T47D (cell line): Measurements from ENCODE around the gene TMEM178B.
"Not testable (repeated sequence)": the region's sequence is repeated elsewhere in the genome, so short reads cannot be mapped to it uniquely, and the experiment has no call there.

Experiments
- DNase-seq, 2 experiments: peaks; one replicate each; pipeline versions ENCODE4 v3.0.0 to v3.0.0-alpha.2; 2011 to 2012; ENCODE audit warnings: low read depth in 1 of 2, low spot score in 1 of 2
- JUND ChIP-seq: IDR thresholded peaks from 2 replicates; pipeline ENCODE4 v1.6.1; 2012; ENCODE audit warnings: low read depth
- in situ Hi-C: cut with HindIII; loops from 2 replicates; pipeline ENCODE4 v1.10.0; 2016; ENCODE audit warnings: low sequenced_read_pairs, low pct_unique_long_range_greater_than_20kb

The TMEM178B gene

DNA sequence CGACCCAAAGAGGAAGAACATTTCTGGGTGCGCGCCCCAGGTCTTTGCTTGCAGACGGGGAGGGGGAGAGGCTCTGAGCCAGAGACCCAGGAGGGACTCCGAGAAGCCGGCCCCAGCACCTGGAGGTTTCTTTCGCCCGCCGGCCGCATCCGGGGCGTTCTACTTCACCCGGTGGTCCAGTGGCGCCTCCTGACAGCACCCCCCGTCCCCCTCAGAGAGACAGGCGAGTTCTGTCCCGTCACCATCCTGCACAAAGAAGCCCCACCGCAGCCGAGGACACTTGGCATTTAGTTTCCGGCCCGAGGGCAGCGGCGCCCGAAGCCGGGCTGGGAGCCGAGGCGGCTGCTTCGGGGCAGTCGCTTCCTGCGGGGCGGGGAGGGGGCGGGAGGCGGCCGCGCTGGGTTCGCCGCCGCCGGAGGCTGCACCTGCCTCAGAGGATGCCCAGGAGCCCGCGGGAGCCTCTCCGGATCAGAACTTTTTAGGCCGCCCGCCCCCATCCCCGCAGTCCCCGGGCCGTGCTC is at the start of gene TMEM178B:
TSS of gene TMEM178B (plus strand) at position 424 of the 521 bp plus-strand sequence.
- no peak for TF ChIP-seq JUND
- DNase-seq, result no peak
- in situ Hi-C loops, result no loop called here

GRCh38 chr7:141024668-141025067 is 49.2 kb upstream of the TMEM178B start:
- in situ Hi-C loops, result no loop called here
- no peak for TF ChIP-seq JUND
- no peak for DNase-seq

DNA sequence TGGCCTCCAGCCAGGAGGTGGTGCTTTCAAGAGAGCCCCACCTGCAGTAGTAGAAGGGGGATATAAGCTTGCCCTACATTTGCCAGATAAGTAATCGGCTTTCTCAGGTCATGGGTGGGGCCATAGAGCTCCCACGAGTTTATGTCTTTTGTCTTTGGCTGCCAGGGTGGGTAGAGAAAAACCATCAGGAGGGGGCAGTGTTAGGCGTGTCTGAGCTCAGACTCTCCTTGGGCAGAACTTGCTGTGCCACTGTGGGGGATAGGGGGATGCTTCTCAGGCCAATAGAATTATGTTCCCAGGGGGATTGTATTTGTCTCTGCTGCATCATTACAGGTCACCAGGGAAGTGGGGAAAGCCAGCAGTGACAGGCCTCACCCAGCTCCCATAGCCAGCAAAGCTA is 46.8 kb upstream of the TMEM178B start:
- in situ Hi-C loops, result no loop called here
- DNase-seq, result no peak
- no peak for TF ChIP-seq JUND

GRCh38 chr7:141028767-141029166 is 45.1 kb upstream of the TMEM178B start:
- no peak for TF ChIP-seq JUND
- no peak for DNase-seq
- in situ Hi-C loops, result no loop called here

DNA sequence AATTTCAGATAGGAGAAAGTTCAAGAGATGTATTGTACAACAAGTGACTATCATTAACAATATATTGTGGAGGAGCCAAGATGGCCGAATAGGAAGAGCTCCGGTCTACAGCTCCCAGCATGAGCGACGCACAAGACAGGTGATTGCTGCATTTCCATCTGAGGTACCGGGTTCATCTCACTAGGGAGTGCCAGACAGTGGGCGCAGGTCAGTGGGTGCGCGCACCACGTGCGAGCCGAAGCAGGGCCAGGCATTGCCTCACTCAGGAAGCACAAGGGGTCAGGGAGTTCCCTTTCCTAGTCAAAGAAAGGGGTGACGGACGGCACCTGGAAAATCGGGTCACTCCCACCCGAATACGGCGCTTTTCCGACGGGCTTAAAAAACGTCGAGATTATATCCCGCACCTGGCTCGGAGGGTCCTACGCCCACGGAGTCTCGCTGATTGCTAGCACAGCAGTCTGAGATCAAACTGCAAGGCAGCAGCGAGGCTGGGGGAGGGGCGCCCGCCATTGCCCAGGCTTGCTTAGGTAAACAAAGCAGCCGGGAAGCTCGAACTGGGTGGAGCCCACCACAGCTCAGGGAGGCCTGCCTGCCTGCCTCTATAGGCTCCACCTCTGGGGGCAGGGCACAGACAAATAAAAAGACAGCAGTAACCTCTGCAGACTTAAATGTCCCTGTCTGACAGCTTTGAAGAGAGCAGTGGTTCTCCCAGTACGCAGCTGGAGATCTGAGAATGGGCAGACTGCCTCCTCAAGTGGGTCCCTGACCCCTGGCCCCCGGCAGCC is 41.1 kb upstream of the TMEM178B start:
- DNase-seq, in situ Hi-C loops: not testable (repeated sequence)

DNA sequence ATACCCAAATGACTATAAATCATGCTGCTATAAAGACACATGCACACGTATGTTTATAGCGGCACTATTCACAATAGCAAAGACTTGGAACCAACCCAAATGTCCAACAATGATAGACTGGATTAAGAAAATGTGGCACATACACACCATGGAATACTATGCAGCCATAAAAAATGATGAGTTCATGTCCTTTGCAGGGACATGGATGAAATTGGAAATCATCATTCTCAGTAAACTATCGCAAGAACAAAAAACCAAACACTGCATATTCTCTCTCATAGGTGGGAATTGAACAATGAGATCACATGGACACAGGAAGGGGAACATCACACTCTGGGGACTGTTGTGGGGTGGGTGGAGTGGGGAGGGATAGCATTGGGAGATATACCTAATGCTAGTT is 35.8 kb upstream of the TMEM178B start:
- DNase-seq, in situ Hi-C loops: not testable (repeated sequence)

DNA sequence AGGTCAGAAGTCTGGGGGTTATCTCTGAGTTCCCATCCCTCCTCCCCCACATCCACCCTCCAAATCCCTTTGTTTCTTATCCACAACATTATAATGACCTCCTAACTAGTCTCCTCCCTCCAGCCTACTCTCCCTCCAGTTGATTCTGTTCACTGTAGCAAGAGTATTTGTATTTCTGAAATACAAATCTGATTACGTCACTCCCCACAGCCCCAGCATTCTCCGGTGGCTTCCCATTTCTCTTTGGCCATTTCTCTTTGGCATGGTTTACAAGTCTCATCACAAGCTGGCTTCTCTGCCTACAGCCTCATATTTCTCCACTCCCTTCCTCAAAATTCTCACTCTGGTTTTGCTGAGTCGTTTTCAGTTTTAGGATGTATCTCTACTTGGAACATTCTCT is 34.5 kb upstream of the TMEM178B start:
- TF ChIP-seq JUND, result no peak
- in situ Hi-C loops, result no loop called here
- peak in 1 of 2 experiments; percentile 7 for DNase-seq

DNA sequence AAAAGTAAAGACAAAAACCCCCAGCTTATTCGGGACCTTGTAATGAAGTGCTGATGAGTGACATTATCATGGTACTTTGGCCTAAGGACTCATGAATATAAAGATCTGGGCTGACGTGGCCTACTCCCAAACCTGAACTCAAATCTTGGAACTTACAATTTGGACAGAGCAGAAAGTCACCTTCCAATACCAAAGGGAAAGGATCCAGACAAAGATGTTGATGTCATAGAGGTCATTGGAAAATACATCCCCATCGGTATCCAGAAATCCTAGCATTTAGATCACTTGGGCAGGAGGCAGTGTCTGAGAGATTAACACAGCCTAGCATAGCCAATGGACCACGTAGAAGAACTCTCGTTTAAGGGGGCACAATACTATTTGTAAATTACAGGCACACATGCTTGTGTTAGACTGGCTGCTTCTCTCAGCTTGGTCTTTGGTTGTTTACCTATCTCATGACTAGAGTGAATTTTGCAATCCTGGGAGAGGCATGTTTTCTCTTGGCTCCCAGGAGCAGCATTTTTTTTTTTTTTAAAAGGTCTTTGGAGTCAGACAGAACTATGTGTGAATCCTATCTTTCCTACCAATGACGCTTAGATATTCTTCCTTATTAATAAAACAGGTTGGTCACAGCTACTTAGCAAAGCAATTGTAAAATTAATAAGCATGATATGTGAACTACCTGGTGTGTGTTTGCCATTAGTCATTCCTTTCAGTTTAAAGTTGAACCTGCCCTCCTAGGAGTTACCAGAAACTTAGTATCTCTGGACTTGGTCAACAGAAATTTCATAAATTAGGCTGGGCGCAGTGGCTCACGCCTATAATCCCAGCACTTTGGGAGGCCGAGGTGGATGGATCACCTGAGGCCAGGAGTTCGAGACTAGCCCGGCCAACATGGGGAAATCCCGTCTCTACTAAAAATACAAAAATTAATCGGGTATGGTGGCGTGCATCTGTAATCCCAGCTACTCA is 31.4 kb upstream of the TMEM178B start:
- no peak for TF ChIP-seq JUND
- DNase-seq, result peak in 1 of 2 experiments; percentile 6
- in situ Hi-C loops, result no loop called here

DNA sequence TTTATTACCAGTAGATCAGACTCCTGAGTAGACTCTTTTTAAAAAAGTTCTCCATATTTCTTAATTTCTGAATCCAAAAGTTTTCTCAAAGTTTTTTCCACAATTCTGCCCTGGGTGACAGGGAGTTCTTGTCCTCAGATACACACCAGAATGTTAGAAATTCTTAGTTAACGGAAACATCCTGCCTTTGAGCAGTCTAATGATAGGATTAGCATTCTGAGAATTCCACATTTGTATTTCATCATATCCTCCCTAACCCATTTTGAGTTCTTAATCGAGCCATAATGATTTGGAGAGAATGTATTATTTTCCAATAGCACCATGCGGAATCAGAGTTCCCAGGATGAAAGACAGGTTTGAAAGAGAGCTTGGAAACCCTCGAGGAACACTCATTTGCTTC is 30.2 kb upstream of the TMEM178B start:
- in situ Hi-C loops, result no loop called here
- DNase-seq, result no peak
- no peak for TF ChIP-seq JUND

DNA sequence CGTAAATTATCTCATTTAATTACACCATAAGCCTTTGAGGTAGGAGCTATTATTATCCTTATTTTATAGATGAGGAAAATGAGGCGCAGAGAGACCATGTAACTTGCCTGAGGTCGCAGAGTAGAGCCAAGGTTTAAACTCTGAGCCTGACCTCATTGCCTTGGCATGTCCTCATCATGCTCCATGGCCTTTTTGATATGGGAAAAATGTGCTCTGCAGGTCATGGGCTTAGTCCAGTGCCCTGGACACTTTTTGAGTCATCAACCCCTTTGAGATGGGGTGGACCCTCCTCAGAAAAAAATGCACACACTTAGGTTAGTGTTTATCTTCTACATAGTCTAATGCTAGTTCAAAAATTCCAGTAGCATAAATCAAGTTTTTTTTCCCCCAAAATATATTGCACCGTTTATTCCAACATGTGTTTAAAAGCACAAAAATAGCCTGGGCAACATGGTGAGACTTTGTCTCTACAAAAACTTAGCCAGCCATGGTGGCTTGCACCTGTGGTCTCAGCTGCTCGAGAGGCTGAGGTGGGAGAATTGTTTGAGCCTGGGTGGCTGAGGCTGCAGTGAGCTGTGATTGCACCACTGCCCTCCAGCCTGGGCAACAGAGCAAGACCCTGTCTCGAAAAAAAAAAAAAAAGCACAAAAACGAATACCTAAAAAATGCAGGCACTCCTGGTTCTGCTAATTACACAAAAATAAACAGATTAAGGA is 28.6 kb upstream of the TMEM178B start:
- in situ Hi-C loops, result no loop called here
- DNase-seq, result no peak
- no peak for TF ChIP-seq JUND

DNA sequence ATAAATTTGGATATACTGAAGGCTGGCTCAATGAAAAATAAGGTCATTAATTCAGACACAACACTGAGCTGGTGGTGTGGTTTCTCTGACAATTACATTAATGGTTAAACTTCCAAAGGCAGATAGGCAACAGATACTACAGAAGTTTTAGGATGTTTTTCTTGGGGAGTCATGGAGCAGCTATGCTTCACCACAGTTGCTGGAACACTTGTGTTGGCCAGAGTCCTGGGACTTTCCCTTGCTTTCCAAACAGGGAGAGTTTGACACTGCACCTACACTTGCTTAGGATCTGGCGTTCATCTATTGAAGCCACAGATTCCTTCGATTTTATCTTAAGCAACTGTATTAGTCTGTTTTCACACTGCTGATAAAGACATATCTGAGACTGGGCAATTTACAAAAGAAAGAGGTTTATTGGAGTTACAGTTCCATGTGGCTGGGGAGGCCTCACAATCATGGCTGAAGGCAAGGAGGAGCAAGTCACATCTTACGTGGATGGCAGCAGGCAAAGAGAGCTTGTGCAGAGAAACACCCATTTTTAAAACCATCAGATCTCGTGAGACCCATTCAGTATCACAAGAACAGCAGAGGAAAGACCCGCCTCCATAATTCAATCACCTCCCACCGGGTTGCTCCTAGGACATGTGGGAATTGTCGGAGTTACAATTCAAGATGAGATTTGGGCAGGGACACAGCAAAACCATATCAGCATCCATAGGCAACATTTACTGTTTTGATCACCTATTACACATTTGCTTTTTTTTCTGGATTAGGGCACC is 27.8 kb upstream of the TMEM178B start:
- TF ChIP-seq JUND, result no peak
- DNase-seq, result no peak
- in situ Hi-C loops, result no loop called here

DNA sequence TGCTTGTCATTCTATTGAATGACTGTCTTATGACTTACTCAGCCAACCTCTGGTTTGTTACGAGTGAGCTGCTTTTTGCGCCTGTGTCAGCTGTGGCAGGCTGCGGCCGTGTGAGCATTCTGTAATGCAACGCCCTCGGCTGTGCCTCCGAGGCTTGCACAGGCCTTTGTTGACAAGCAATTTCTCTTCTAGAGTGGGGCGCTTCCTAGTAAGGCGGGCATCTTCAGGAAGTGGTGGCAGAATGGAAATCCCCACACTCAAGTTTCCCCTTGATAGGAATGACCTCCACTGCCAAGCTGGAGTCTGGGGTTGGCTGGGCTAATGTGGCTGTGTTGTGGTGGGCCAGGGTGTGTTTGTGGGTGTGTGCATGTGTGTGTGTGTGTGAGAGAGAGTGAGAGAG is 20.2 kb upstream of the TMEM178B start:
- no peak for TF ChIP-seq JUND
- DNase-seq, result no peak
- in situ Hi-C loops, result no loop called here
